HUES48 (cell line): ENCODE measurements around the gene ERC1.

Experiments
- H3K27ac ChIP-seq: one replicate; pipeline ENCODE4 v1.7.0; 2013; ENCODE audit warnings: low read depth, low read length, inconsistent platforms
- H3K27me3 ChIP-seq: 2 replicates; pipeline ENCODE4 v1.6.1; 2013; ENCODE audit warnings: mild to moderate bottlenecking, low read length; ENCODE audit not compliant: control insufficient read depth, insufficient read depth
- H3K36me3 ChIP-seq: 2 replicates; pipeline ENCODE4 v1.6.1; 2013; ENCODE audit warnings: low read length; ENCODE audit not compliant: control insufficient read depth, insufficient read depth
- H3K4me1 ChIP-seq: 2 replicates; pipeline ENCODE4 v1.6.1; 2013; ENCODE audit warnings: mild to moderate bottlenecking, low read length; ENCODE audit not compliant: control insufficient read depth, insufficient read depth
- H3K4me3 ChIP-seq: 2 replicates; pipeline ENCODE4 v1.5.1; 2013; ENCODE audit warnings: mild to moderate bottlenecking, low read depth, low read length
- H3K9ac ChIP-seq: 2 replicates; pipeline ENCODE4 v1.6.1; 2013; ENCODE audit warnings: mild to moderate bottlenecking, low read depth, low read length, moderate library complexity
- H3K9me3 ChIP-seq: 2 replicates; pipeline ENCODE4 v1.6.1; 2013; ENCODE audit warnings: low read length; ENCODE audit not compliant: control insufficient read depth, insufficient read depth

ERC1 gene

DNA sequence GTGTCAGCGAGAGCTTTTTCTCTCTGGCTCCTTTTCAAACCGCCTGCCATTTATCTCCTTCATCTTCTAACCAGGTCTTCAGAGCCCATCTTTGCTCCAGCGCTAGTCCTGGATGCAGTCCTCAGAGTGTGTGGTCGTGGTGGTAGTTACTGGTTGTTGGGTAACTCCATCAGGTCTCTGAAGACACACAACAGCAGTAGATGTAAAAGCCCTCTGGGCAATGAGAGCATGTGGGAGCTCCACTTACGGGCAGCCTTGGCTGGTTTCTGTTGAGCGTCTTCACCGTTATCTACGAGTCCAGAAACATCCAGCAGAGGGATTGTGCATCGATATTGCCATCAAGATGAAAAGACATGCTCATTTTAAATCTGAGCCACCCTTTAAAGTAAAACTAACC is 542.2 kb downstream of the ERC1 start:
- H3K27me3 ChIP-seq = peaks cover 74% of the 10 kb centered on the region
- H3K36me3 ChIP-seq = no peaks in the 10 kb centered on the region
- H3K4me1 ChIP-seq = no peaks in the 10 kb centered on the region
- no peak overlapping the region for H3K9ac ChIP-seq
- no peak overlapping the region for H3K4me3 ChIP-seq
- no peak overlapping the region for H3K27ac ChIP-seq
- no peaks in the 10 kb centered on the region for H3K9me3 ChIP-seq

DNA sequence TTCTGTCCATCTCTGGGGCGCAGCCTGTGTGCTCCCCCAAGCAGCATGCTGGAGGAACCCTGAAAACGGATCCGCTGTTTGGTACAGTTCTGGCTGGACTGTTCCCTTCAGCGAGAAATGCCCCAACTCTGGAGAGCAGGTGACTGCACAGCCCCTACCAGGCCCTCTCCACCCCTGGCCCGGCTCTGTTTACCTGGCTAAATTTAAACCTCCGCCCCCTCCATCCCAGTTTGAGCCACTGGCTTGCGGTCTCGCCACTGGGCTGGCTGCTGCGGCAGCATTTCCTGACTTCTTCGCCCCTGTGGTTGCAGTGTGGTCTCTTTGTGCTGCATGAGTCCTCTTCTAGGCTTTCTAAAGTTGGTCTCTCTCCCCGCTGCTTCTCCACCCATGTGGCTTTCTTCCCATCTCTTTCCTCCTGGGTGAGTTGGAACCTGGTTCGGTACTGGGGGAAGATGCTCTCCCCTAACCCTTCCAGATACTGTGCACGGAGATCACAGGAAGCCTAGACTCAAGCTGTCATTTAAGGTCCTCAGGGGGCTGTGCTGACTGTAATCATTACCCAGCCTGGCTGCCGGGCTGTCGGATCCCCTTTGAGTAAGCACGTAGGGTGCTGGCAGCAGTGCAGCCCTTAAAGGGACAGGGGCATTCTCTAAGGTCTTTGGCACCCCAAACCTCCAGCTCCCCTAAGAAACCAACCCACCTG is 542.7 kb downstream of the ERC1 start:
- no peaks in the 10 kb centered on the region for H3K9me3 ChIP-seq
- H3K4me3 ChIP-seq = no peak overlapping the region
- peaks cover 69% of the 10 kb centered on the region for H3K27me3 ChIP-seq
- no peak overlapping the region for H3K9ac ChIP-seq
- H3K27ac ChIP-seq = no peak overlapping the region
- no peaks in the 10 kb centered on the region for H3K4me1 ChIP-seq
- H3K36me3 ChIP-seq = no peaks in the 10 kb centered on the region

DNA sequence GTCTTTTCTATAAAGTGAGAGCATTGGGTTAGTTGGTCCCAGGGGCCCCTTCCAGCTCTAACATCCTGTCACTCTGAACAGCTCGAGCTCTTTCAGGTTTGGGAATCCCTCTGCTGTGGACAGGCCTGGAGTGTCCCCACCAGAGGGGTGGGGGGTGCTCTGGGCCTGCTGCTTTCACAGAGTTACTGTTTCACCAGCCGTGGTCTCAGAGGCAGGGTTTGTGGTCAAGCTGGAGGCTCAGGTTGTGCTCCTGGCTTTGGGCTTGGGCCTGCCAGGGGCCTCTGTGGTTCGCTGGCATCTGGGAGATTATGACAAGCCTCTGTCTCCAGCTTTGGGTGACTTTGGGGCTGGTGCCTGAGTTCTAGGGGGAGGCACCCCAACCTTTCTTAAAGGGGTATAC is 543.7 kb downstream of the ERC1 start:
- Histone ChIP-seq H3K9ac (no peak overlapping the region), H3K9me3 (no peaks in the 10 kb centered on the region), H3K4me1 (no peaks in the 10 kb centered on the region), H3K4me3 (no peak overlapping the region), H3K27ac (no peak overlapping the region), H3K36me3 (no peaks in the 10 kb centered on the region), H3K27me3 (peaks cover 59% of the 10 kb centered on the region)

DNA sequence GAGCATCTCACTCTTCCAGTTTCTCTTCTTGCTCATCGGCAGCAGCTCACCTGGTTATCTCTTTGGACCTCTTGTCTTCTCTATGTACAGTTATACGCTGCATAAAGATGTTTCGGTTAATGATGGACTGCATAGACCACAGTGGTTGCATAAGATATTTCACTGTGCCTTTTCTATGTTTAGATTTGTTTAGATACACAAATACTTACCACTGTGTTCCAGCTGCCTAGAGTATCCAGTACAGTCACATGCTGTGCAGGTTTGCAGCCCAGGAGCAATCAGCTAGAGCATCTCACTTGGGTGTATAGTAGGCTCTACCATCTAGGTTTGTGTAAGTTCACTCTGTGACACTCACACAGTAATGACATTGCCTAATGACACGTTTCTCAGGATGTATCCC is 545.8 kb downstream of the ERC1 start:
- Histone ChIP-seq H3K4me3 (no peak overlapping the region), H3K9me3 (no peaks in the 10 kb centered on the region), H3K27me3 (peaks cover 41% of the 10 kb centered on the region), H3K9ac (no peak overlapping the region), H3K36me3 (no peaks in the 10 kb centered on the region), H3K4me1 (no peaks in the 10 kb centered on the region), H3K27ac (no peak overlapping the region)

DNA sequence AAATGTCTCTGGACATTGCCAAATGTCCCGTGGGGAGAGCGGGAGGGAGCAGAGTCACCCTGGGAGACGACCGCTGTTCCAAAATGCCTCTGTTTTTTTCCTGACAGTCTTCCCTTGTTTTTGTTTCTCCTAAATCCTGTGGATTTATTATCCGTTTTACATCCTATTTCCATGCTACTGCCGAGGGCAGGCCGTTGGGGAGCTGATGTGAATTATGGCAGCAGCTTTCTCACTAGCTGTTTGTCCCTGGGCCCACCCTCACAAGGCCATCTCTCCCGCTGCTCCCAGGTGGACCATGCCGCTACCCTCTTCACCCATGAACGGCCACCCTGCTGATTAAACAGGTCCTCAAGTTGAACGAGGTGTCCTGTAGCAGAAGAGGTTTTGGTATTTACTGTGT is 548.1 kb downstream of the ERC1 start:
- Histone ChIP-seq H3K27ac (no peak overlapping the region), H3K4me1 (no peaks in the 10 kb centered on the region), H3K9ac (no peak overlapping the region), H3K27me3 (peaks cover 18% of the 10 kb centered on the region), H3K9me3 (no peaks in the 10 kb centered on the region), H3K36me3 (no peaks in the 10 kb centered on the region), H3K4me3 (no peak overlapping the region)

DNA sequence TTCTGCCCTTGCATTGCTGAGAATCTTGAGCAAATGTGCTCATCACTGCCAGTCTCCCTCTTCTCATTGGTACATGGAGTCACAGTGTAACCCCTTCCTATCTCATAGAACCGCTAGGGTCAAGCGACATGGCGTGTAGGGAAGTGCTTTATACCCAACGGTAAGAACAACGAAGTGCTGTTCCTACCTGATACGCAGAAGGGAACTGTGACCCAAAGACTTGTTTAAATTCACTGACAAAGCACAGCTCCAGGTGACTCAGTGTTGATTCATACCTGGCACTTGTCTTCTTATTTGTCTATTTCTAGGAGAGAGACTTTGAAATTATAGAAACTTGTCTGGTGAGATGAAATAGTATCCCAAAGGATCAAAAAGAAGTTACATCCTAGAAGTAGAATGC is 549.7 kb downstream of the ERC1 start:
- Histone ChIP-seq H3K4me1 (no peaks in the 10 kb centered on the region), H3K9ac (no peak overlapping the region), H3K9me3 (no peaks in the 10 kb centered on the region), H3K4me3 (no peak overlapping the region), H3K36me3 (no peaks in the 10 kb centered on the region), H3K27me3 (peaks cover 16% of the 10 kb centered on the region; the same call in 1 of the 2 replicates), H3K27ac (no peak overlapping the region)

DNA sequence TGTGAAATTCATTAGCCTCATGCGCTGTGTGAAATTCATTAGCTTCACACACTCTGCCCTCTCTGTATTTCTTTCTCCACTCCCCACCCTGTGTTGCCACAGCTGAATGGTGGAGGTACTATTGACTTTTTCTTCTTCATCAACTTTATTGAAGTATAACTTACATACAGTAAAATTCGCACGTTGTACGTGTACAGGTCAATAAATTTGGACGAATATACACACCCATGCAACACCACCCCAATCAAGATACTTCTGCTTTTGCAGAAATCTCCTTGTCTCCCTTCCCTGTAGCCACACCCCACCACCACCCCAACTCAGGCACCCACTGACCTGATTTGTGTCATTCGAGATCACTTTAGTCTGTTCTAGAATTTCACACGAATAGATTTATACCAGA is 551.6 kb downstream of the ERC1 start:
- no peak overlapping the region for H3K27ac ChIP-seq
- no peaks in the 10 kb centered on the region for H3K36me3 ChIP-seq
- no peaks in the 10 kb centered on the region for H3K4me1 ChIP-seq
- H3K4me3 ChIP-seq = no peak overlapping the region
- H3K9me3 ChIP-seq = no peaks in the 10 kb centered on the region
- H3K27me3 ChIP-seq = no peaks in the 10 kb centered on the region
- H3K9ac ChIP-seq = no peak overlapping the region

DNA sequence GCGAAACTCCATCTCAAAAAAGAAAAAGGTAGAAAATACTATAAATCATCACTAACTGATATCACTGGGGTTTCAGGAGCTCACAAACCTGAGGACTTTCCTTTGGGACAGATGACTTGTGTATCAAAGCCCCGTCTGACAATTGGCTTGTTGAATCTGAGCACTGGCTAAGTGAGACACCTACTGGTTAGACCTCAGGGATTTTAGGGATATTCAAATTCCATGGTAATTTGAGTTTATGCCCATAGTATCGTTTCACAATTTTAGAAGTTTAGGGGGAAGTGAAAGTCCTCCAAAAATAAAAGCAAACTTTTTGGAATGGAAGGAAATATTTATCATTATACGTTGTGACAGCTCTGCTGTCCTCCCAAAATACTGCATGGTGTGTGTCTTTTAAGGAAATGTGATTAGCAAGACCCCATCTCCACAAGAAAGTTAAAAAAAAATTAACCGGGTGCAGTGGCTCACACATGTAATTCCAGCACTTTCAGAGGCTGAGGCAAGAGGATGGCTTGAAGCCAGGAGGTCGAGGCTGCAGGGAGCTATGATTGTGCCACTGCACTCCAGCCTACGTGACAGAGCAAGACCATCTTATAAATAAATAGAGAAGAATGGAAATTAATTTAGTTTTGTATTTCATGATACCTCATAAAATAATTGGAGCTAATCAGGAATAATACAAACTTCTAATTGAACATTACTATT is 554.1 kb downstream of the ERC1 start:
- Histone ChIP-seq H3K9me3 (no peaks in the 10 kb centered on the region), H3K9ac (no peak overlapping the region), H3K4me1 (no peaks in the 10 kb centered on the region), H3K4me3 (no peak overlapping the region), H3K27ac (no peak overlapping the region), H3K36me3 (no peaks in the 10 kb centered on the region), H3K27me3 (no peaks in the 10 kb centered on the region)
